Tibial nerve (tissue), 4 donors: Measurements from ENCODE around the gene DLG4. TPM values are rescaled to one million over a fixed set of nuclear protein-coding genes. Genes with fewer than 3 reads are reported as not detected.
A peak's percentile ranks its signal among the peaks of the same experiment; 100 is the strongest.

Experiments used
- DNase-seq, 2 donors: peaks; one replicate each; pipeline ENCODE4 v3.0.0-alpha.2; 2019; ENCODE audit warnings: low spot score in 2 of 2
- H3K27ac ChIP-seq, 4 donors: fragments of 200-600 bp; sonication (generic) in 3 of 4; one replicate each; pipeline ENCODE4 v1.5.1; 2017 to 2019; ENCODE audit warnings: mild to moderate bottlenecking in 1 of 4
- H3K27me3 ChIP-seq, 2 donors: fragments of 200-600 bp; sonication (generic) in 1 of 2; one replicate each; pipeline versions ENCODE4 v1.5.1 to v1.6.0; 2017 to 2019
- H3K36me3 ChIP-seq, 3 donors: fragments of 200-600 bp; sonication (generic); one replicate each; pipeline ENCODE4 v1.5.1; 2018 to 2019
- H3K4me1 ChIP-seq, 4 donors: fragments of 200-600 bp; sonication (generic) in 3 of 4; one replicate each; pipeline ENCODE4 v1.5.1; 2017 to 2019
- H3K4me3 ChIP-seq, 4 donors: fragments of 200-600 bp; sonication (generic) in 3 of 4; one replicate each; pipeline ENCODE4 v1.5.1; 2017 to 2019; ENCODE audit warnings: mild to moderate bottlenecking in 1 of 4, moderate library complexity in 1 of 4
- H3K9me3 ChIP-seq, 4 donors: fragments of 200-600 bp; sonication (generic) in 3 of 4; one replicate each; pipeline ENCODE4 v1.5.1; 2017 to 2019
- CTCF ChIP-seq, 5 experiments: fragments of 200-600 bp in 3 of 5; fragments of 450-650 bp in 2 of 5; sonication (generic) in 3 of 5; IDR thresholded peaks; one replicate each; pipeline ENCODE4 v1.5.1; 2016 to 2019; ENCODE audit warnings: antibody characterized with exemption in 5 of 5, mild to moderate bottlenecking in 3 of 5, moderate library complexity in 2 of 5
- EP300 ChIP-seq, 2 donors: sonication (generic); formaldehyde crosslinking; IDR thresholded peaks; one replicate each; pipeline ENCODE4 v1.6.1; 2017; ENCODE audit warnings: antibody characterized with exemption in 2 of 2, mild to moderate bottlenecking in 1 of 2
- POLR2A ChIP-seq, 2 donors: fragments of 450-650 bp; IDR thresholded peaks; one replicate each; pipeline ENCODE4 v1.6.1; 2017; ENCODE audit warnings: antibody characterized with exemption in 2 of 2, mild to moderate bottlenecking in 2 of 2, moderate library complexity in 2 of 2
- WGBS, 2 donors: methylation state at CpG; one replicate each; pipeline ENCODE4 v1.1.5; 2018; 5-methylcytosine and 5-hydroxymethylcytosine counted together
- total RNA-seq, 4 donors: library from RNA; depleted of rRNA; stranded (reverse); fragments of >200 nt; gene quantifications; one replicate each; pipeline ENCODE4 v1.1.0, GENCODE V29; 2016

The DLG4 gene
- total RNA-seq, 4 donors from 2014 or later, result 7.3 to 22.8 (median 16.1) TPM

- peaks cover 0 to 38% (median 13%) of the 10 kb centered on the region in 4 donors for H3K4me1 ChIP-seq
- no peaks in the 10 kb centered on the region for H3K9me3 ChIP-seq
- no peak overlapping the region for H3K4me3 ChIP-seq
- no peak for DNase-seq
- peaks cover 0 to 56% (median 0%) of the 10 kb centered on the region in 3 donors for H3K36me3 ChIP-seq
- WGBS, 2 donors, result 95 to 97% methylated on average over 4 to 6 of the region's 6 CpGs
- H3K27ac ChIP-seq, result no peak overlapping the region
- TF ChIP-seq CTCF (IDR thresholded peaks at IDR 0.05), result no peak
- no peak for TF ChIP-seq POLR2A (IDR thresholded peaks at IDR 0.05)
- no peak for TF ChIP-seq EP300 (IDR thresholded peaks at IDR 0.05)
- H3K27me3 ChIP-seq, result peaks cover 0 to 43% of the 10 kb centered on the region in 2 donors
Observed at GRCh38 chr17:7259555-7259889, 39.9 kb upstream of the DLG4 start.

DNA sequence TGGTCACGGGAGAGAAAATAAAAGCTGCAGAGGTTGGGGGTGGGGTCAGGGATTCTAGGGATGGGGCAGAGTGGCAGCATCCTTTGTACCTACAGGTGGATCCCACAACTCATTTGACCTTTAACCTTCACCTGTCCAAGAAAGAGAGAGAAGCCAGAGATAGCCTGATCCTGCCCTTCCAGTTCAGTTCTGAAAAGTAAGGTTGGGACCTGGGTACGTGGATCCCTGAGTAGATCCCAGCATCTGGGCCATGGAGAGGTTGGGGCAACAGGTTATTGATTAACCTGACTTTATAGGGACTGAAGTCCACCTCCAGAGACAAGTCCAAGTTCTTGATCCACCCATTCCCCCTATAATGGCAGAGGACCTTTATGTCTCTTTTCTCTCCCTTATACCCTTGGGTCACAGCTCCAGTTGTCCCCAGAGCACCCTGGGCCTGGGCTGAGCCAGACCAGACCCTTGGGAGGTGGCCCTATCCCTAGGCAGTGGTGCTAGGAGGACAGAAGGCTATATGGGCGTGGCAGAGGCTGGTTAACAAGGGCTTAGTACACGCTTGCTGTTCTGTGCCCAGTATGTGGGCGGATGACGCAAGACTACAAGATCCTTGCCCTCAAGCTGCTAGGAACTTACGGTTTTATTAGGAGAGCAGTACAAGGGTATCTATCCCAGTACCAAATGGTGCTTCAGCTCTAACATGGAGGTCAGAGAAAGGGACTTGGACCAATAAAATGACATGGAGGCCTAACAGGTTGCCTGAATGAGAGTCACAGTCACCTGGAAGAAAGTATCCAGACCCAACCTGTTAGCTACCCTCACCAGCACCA is 39.3 kb upstream of the DLG4 start:
- DNase-seq, result no peak
- Histone ChIP-seq H3K9me3 (no peaks in the 10 kb centered on the region), H3K4me3 (no peak overlapping the region), H3K4me1 (peaks cover 0 to 40% (median 13%) of the 10 kb centered on the region in 4 donors), H3K36me3 (peaks cover 0 to 61% (median 0%) of the 10 kb centered on the region in 3 donors), H3K27me3 (peaks cover 0 to 37% of the 10 kb centered on the region in 2 donors), H3K27ac (no peak overlapping the region)
- WGBS, 2 donors, result 74 to 78% methylated on average over 7 of the region's 7 CpGs
- no peak for TF ChIP-seq EP300 (IDR thresholded peaks at IDR 0.05)
- TF ChIP-seq CTCF (IDR thresholded peaks at IDR 0.05), result no peak
- TF ChIP-seq POLR2A (IDR thresholded peaks at IDR 0.05), result no peak

DNA sequence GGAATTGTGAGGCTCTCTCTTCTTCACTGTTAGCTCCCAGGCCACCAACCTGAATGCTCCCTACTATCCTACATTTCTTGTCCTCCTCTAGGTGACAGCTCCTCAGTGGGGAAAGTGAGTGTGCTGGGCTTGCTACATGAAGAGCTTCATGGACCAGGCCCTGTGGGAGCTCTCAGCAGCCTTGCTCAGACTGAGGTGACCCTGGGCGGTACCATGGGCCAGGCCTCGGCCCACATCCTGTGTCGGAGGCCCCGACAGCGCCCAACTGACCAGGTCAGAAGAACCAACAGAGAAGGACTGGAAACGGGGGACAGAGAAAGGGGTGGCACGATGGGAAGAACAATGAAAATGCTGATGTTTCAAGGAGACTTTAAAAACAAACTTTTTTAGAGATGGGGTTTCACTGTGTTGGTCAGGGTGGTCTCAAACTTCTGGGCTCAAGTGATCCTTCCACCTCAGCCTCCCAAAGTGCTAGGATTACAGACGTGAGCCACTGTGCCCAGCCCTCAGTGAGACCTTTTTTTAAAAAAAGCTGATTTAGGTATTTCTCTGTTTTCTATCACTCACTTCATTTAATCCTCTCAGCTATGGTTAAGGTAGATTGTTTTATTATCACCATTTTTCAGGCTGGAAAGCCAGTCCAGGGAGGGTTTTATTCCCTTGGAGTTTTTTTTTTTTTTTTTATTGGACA is 37.3 kb upstream of the DLG4 start:
- peaks cover 0 to 65% (median 0%) of the 10 kb centered on the region in 3 donors for H3K36me3 ChIP-seq

DNA sequence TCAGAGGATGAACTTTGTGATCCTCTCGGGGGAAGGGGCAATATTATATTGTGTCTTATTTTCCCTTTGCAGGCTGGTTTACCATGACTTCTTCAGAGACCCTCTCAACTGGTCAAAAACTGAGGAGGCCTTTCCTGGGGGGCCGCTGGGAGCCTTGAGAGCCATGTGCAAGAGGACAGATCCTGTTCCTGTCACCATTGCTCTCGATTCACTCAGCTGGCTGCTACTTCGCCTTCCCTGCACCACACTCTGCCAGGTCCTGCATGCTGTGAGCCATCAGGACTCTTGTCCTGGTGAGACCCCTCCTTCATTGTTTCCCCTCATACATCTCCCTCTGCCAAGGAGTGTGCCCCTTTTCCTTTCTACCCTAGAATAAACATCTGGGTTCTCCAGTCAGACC is 34.9 kb upstream of the DLG4 start:
- DNase-seq, result no peak
- WGBS, 2 donors, result 89 to 92% methylated on average over 4 of the region's 4 CpGs
- no peaks in the 10 kb centered on the region for H3K27me3 ChIP-seq
- no peak for TF ChIP-seq POLR2A (IDR thresholded peaks at IDR 0.05)
- no peak for TF ChIP-seq EP300 (IDR thresholded peaks at IDR 0.05)
- no peak for TF ChIP-seq CTCF (IDR thresholded peaks at IDR 0.05)
- H3K36me3 ChIP-seq, result peaks cover 0 to 59% (median 0%) of the 10 kb centered on the region in 3 donors
- H3K4me3 ChIP-seq, result no peak overlapping the region
- no peak overlapping the region for H3K27ac ChIP-seq
- no peaks in the 10 kb centered on the region for H3K9me3 ChIP-seq
- H3K4me1 ChIP-seq, result peaks cover 0 to 34% (median 22%) of the 10 kb centered on the region in 4 donors

More for the DNA sequence above, 37.3 kb upstream of the DLG4 start:
- peaks cover 0 to 17% of the 10 kb centered on the region in 2 donors for H3K27me3 ChIP-seq
- H3K4me1 ChIP-seq, result peaks cover 0 to 34% (median 19%) of the 10 kb centered on the region in 4 donors
- H3K27ac ChIP-seq, result no peak overlapping the region
- TF ChIP-seq POLR2A (IDR thresholded peaks at IDR 0.05) (no peak), CTCF (IDR thresholded peaks at IDR 0.05) (no peak), EP300 (IDR thresholded peaks at IDR 0.05) (no peak)
- no peaks in the 10 kb centered on the region for H3K9me3 ChIP-seq
- no peak for DNase-seq
- no peak overlapping the region for H3K4me3 ChIP-seq
- 85 to 88% methylated on average over 8 of the region's 8 CpGs for WGBS, 2 donors

- WGBS, 2 donors, result 68 to 73% methylated on average over 5 of the region's 5 CpGs
- no peaks in the 10 kb centered on the region for H3K9me3 ChIP-seq
- H3K36me3 ChIP-seq, result peaks cover 0 to 45% (median 0%) of the 10 kb centered on the region in 3 donors
- H3K4me1 ChIP-seq, result peaks cover 0 to 44% (median 30%) of the 10 kb centered on the region in 4 donors
- H3K27me3 ChIP-seq, result no peaks in the 10 kb centered on the region
- H3K4me3 ChIP-seq, result peak overlapping the region in 3 of 4 donors; percentile 69 to 99 (median 91)
- DNase-seq, result no peak
- peak overlapping the region; percentile 96 to 100 (median 99) for H3K27ac ChIP-seq
- TF ChIP-seq EP300 (IDR thresholded peaks at IDR 0.05) (no peak), POLR2A (IDR thresholded peaks at IDR 0.05) (no peak), CTCF (IDR thresholded peaks at IDR 0.05) (no peak)
Observed at GRCh38 chr17:7253082-7253481, 33.4 kb upstream of the DLG4 start.
